ENCODE results near the gene TMEM132D.

DNA sequence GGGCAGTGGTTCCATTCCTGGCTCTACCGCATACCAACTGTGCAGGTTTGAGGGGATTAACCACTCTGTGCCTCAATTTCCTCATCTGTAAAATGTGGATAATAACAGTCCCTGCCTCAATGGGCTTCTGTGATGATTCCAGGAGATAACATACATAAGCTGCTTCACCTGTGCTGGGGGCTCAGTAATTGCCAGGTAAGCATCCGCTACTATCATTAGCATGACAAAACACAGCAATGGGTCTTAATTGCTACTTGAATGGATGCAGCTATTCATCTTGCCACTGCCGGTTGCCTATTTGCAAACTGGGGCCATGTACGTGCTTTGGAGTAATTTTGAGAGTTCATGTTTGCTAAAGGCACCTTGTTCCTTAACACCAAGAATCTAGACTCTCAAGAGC, 132.6 kb downstream of the TMEM132D start:
- TF ChIP-seq, protein P1, sequence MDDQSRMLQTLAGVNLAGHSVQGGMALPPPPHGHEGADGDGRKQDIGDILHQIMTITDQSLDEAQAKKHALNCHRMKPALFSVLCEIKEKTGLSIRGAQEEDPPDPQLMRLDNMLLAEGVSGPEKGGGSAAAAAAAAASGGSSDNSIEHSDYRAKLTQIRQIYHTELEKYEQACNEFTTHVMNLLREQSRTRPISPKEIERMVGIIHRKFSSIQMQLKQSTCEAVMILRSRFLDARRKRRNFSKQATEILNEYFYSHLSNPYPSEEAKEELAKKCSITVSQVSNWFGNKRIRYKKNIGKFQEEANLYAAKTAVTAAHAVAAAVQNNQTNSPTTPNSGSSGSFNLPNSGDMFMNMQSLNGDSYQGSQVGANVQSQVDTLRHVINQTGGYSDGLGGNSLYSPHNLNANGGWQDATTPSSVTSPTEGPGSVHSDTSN (CRISPR knock-in tag; IDR thresholded peaks at IDR 0.05) = no peak
- no peak for TF ChIP-seq ZFP69B (tag by site-specific recombination; IDR thresholded peaks at IDR 0.05)
- TF ChIP-seq ZNF791 (tag by site-specific recombination; IDR thresholded peaks at IDR 0.05) = no peak
- TF ChIP-seq, protein P2, sequence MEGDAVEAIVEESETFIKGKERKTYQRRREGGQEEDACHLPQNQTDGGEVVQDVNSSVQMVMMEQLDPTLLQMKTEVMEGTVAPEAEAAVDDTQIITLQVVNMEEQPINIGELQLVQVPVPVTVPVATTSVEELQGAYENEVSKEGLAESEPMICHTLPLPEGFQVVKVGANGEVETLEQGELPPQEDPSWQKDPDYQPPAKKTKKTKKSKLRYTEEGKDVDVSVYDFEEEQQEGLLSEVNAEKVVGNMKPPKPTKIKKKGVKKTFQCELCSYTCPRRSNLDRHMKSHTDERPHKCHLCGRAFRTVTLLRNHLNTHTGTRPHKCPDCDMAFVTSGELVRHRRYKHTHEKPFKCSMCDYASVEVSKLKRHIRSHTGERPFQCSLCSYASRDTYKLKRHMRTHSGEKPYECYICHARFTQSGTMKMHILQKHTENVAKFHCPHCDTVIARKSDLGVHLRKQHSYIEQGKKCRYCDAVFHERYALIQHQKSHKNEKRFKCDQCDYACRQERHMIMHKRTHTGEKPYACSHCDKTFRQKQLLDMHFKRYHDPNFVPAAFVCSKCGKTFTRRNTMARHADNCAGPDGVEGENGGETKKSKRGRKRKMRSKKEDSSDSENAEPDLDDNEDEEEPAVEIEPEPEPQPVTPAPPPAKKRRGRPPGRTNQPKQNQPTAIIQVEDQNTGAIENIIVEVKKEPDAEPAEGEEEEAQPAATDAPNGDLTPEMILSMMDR (tag by site-specific recombination; IDR thresholded peaks at IDR 0.05) = no peak
- TF ChIP-seq MYNN (tag by site-specific recombination; IDR thresholded peaks at IDR 0.05; ENCODE audit: borderline replicate concordance) = no peak
- TF ChIP-seq TCF7L2 (IDR thresholded peaks at IDR 0.05; ENCODE audit: borderline replicate concordance, low read depth, low read length) = no peak
- TF ChIP-seq ZNF174 (tag by site-specific recombination; IDR thresholded peaks at IDR 0.05) = no peak
- TF ChIP-seq, protein P3, sequence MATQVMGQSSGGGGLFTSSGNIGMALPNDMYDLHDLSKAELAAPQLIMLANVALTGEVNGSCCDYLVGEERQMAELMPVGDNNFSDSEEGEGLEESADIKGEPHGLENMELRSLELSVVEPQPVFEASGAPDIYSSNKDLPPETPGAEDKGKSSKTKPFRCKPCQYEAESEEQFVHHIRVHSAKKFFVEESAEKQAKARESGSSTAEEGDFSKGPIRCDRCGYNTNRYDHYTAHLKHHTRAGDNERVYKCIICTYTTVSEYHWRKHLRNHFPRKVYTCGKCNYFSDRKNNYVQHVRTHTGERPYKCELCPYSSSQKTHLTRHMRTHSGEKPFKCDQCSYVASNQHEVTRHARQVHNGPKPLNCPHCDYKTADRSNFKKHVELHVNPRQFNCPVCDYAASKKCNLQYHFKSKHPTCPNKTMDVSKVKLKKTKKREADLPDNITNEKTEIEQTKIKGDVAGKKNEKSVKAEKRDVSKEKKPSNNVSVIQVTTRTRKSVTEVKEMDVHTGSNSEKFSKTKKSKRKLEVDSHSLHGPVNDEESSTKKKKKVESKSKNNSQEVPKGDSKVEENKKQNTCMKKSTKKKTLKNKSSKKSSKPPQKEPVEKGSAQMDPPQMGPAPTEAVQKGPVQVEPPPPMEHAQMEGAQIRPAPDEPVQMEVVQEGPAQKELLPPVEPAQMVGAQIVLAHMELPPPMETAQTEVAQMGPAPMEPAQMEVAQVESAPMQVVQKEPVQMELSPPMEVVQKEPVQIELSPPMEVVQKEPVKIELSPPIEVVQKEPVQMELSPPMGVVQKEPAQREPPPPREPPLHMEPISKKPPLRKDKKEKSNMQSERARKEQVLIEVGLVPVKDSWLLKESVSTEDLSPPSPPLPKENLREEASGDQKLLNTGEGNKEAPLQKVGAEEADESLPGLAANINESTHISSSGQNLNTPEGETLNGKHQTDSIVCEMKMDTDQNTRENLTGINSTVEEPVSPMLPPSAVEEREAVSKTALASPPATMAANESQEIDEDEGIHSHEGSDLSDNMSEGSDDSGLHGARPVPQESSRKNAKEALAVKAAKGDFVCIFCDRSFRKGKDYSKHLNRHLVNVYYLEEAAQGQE (tag by site-specific recombination; IDR thresholded peaks at IDR 0.05) = no peak

Measured in HEK293 (cell line).